GM12878 (cell line): ENCODE data around the gene SPHK1. TPM values are rescaled to one million over a fixed set of nuclear protein-coding genes. Genes with fewer than 3 reads are reported as not detected.

Source experiments
- ATAC-seq: fragments of 200-7000 bp; cut with Tn5 transposase; 3 replicates; pipeline ENCODE4 v1.9.1; 2020; ENCODE audit warnings: mild to moderate bottlenecking, moderate library complexity
- BruUV-seq: library from RNA; stranded (reverse); fragments of 400-500 nt; replicated peaks from 2 replicates; lab custom pipeline; 2021; lab: Mats Ljungman, UMichigan
- CTCF ChIA-PET: fragments of 300-600 bp; sonication (Branson Sonifier 250); formaldehyde crosslinking; extraction: SDS; loops from one replicate; lab custom pipeline; 2021; ENCODE audit warnings: inconsistent platforms; lab: Yijun Ruan, JAX
- POLR2A ChIA-PET: fragments of 350-600 bp; formaldehyde crosslinking; extraction: SDS; loops from one replicate; lab custom pipeline; 2021; ENCODE audit warnings: inconsistent platforms; lab: Charles Lee
- RAD21 ChIA-PET: fragments of 300-600 bp; sonication (Branson Sonifier 250); formaldehyde crosslinking; loops from one replicate; lab custom pipeline; 2023; ENCODE audit warnings: antibody characterized with exemption; ENCODE audit not compliant: unreplicated experiment; lab: Charles Lee
- SMC1A ChIA-PET: fragments of 300-600 bp; sonication (Branson Sonifier 250); formaldehyde crosslinking; loops from one replicate; lab custom pipeline; 2023; ENCODE audit not compliant: unreplicated experiment, uncharacterized antibody; lab: Charles Lee
- DNase-seq: peaks from one replicate; pipeline ENCODE4 v3.0.0-alpha.2; 2011; ENCODE audit warnings: low read depth, low spot score
- FAIRE-seq: peaks from 3 replicates; lab custom pipeline; 2011; peaks lifted over from hg19 to GRCh38; lab: Jason Lieb, UNC
- H2AFZ ChIP-seq: 2 replicates; pipeline ENCODE4 v1.6.0; 2011; ENCODE audit warnings: low read depth, low read length, control low read depth; ENCODE audit not compliant: control insufficient read depth
- H3K27ac ChIP-seq: 2 replicates; pipeline ENCODE4 v1.5.1; 2011; ENCODE audit warnings: control low read depth; ENCODE audit not compliant: control insufficient read depth, insufficient read depth
- H3K27me3 ChIP-seq, 2 experiments: replicated peaks in 1 of 2; 2 replicates each; pipeline versions ENCODE4 v1.6.0 to v1.6.1; 2011; ENCODE audit warnings: low read length in 1 of 2; ENCODE audit not compliant: control insufficient read depth in 2 of 2, insufficient read depth in 2 of 2
- H3K36me3 ChIP-seq, 2 experiments: 2 replicates each; pipeline ENCODE4 v1.5.1; 2011; ENCODE audit warnings: low read length in 1 of 2; ENCODE audit not compliant: control insufficient read depth in 2 of 2, insufficient read depth in 2 of 2
- H3K4me1 ChIP-seq: 2 replicates; pipeline ENCODE4 v1.6.1; 2011; ENCODE audit warnings: mild to moderate bottlenecking, low read length, moderate library complexity, mixed read lengths; ENCODE audit not compliant: control insufficient read depth, insufficient read depth
- H3K4me2 ChIP-seq: 2 replicates; pipeline ENCODE4 v1.6.0; 2011; ENCODE audit warnings: control low read depth; ENCODE audit not compliant: control insufficient read depth, insufficient read depth
- H3K4me3 ChIP-seq: fragments of 200-600 bp; sonication (generic); 2 replicates; pipeline ENCODE4 v1.5.1; 2016
- H3K79me2 ChIP-seq: 2 replicates; pipeline ENCODE4 v1.6.0; 2011; ENCODE audit warnings: low read length; ENCODE audit not compliant: control insufficient read depth, insufficient read depth
- H3K9ac ChIP-seq: 2 replicates; pipeline ENCODE4 v1.8.0; 2011; ENCODE audit warnings: low read length, control low read depth, mixed read lengths; ENCODE audit not compliant: control insufficient read depth, insufficient read depth
- H3K9me3 ChIP-seq: replicated peaks from 3 replicates; pipeline ENCODE4 v1.5.1; 2011; ENCODE audit warnings: mild to moderate bottlenecking, low read length; ENCODE audit not compliant: control insufficient read depth, insufficient read depth
- H4K20me1 ChIP-seq: 2 replicates; pipeline ENCODE4 v1.6.0; 2011; ENCODE audit not compliant: control insufficient read depth, insufficient read depth
- CBX5 ChIP-seq: sonication (generic); IDR thresholded peaks from 2 replicates; pipeline ENCODE4 v1.6.1; 2016; ENCODE audit warnings: low read depth, moderate library complexity, mild to moderate bottlenecking, inconsistent platforms
- EP300 ChIP-seq, 2 experiments: fragments of 150-350 bp in 1 of 2; IDR thresholded peaks; 2 replicates each; pipeline ENCODE4 v1.6.1; 2011 to 2012; ENCODE audit warnings: low read depth in 2 of 2, low read length in 2 of 2, borderline replicate concordance in 1 of 2, improper control_type of control experiment in 1 of 2, inconsistent platforms in 1 of 2; ENCODE audit not compliant: control insufficient read depth in 1 of 2
- FOS ChIP-seq: IDR thresholded peaks from 3 replicates; pipeline ENCODE4 v1.6.1; 2011; ENCODE audit warnings: borderline replicate concordance; ENCODE audit not compliant: insufficient read length; ENCODE audit errors: extremely low read depth
- HDGF ChIP-seq: fragments of 450-650 bp; IDR thresholded peaks from 2 replicates; pipeline ENCODE4 v1.6.1; 2016; ENCODE audit warnings: antibody characterized with exemption
- KDM1A ChIP-seq: fragments of 200-600 bp; sonication (generic); IDR thresholded peaks from 2 replicates; pipeline ENCODE4 v1.6.1; 2016; ENCODE audit warnings: borderline replicate concordance
- NFIC ChIP-seq: IDR thresholded peaks from 2 replicates; pipeline ENCODE4 v1.6.1; 2012; ENCODE audit warnings: low read depth, mild to moderate bottlenecking, inconsistent platforms, low read length, moderate library complexity
- NR2F1 ChIP-seq: fragments of 450-650 bp; conservative IDR thresholded peaks from 2 replicates; pipeline ENCODE4 v1.6.1; 2017; ENCODE audit warnings: mild to moderate bottlenecking
- RAD51 ChIP-seq: fragments of 450-650 bp; IDR thresholded peaks from 2 replicates; pipeline ENCODE4 v1.6.1; 2016; ENCODE audit warnings: moderate library complexity, mild to moderate bottlenecking, inconsistent platforms
- TAF1 ChIP-seq: IDR thresholded peaks from 2 replicates; pipeline ENCODE4 v1.6.1; 2011; ENCODE audit warnings: mild to moderate bottlenecking, low read depth, low read length, borderline replicate concordance
- WGBS: methylation state at CpG from one replicate; pipeline ENCODE4 v1.1.6; 2016; ENCODE audit warnings: low lambda C conversion rate; ENCODE audit not compliant: insufficient replicate concordance, insufficient coverage; ENCODE audit errors: missing lambda C conversion rate; 5-methylcytosine and 5-hydroxymethylcytosine counted together
- in situ Hi-C: fragments of 300-500 bp; cut with MboI; formaldehyde crosslinking; loops from 9 replicates; pipeline ENCODE4 v1.14.3; 2018; ENCODE audit warnings: mixed read lengths
- intact Hi-C: fragments of 100-400 bp; cut with micrococcal nuclease; formaldehyde crosslinking; loops from one replicate; pipeline ENCODE4 v1.14.2; 2022; ENCODE audit not compliant: unreplicated experiment
- polyA plus RNA-seq, 11 experiments: library from polyadenylated mRNA; depleted of rRNA in 4 of 11; unstranded in 6 of 11; stranded (reverse) in 5 of 11; fragments of >200 nt; fragmentation: Nextera tagmentation in 4 of 11; fragmentation: Illumina TruSeq in 1 of 11; extraction: Ambion mirVana in 4 of 11; extraction: Trizol in 1 of 11; gene quantifications; 1 replicate in 1 of 11; 2 replicates in 10 of 11; pipeline versions ENCODE4 v1.2.1 to v1.2.3, GENCODE V29; 2011 to 2016; ENCODE audit warnings: inconsistent platforms in 2 of 11, missing spikeins in 2 of 11, low read depth in 1 of 11
- total RNA-seq, 4 experiments: library from RNA; depleted of rRNA in 3 of 4; stranded (reverse); fragments of >200 nt in 3 of 4; fragmentation: Illumina TruSeq in 1 of 4; extraction: Trizol in 1 of 4; gene quantifications; 2 replicates each; pipeline versions ENCODE4 v1.2.1 to v1.2.3, GENCODE V29; 2013 to 2021
- TF ChIP-seq, protein P1 (sequence below): fragments of 450-650 bp; IDR thresholded peaks from 2 replicates; pipeline ENCODE4 v1.6.1; 2017; ENCODE audit warnings: antibody characterized with exemption, mild to moderate bottlenecking, moderate library complexity
- TF ChIP-seq, protein P2 (sequence below): IDR thresholded peaks from 2 replicates; pipeline ENCODE4 v1.6.1; 2011; ENCODE audit warnings: low read depth, low read length, improper control_type of control experiment, borderline replicate concordance

Gene SPHK1
- total and polyA plus RNA-seq, 10 of the 15 experiments (the other 5 are each of a cell fraction or from before 2014, with no cell fraction given), result 0.09 to 1.1 (median 0.36) TPM; not detected in 2

DNA sequence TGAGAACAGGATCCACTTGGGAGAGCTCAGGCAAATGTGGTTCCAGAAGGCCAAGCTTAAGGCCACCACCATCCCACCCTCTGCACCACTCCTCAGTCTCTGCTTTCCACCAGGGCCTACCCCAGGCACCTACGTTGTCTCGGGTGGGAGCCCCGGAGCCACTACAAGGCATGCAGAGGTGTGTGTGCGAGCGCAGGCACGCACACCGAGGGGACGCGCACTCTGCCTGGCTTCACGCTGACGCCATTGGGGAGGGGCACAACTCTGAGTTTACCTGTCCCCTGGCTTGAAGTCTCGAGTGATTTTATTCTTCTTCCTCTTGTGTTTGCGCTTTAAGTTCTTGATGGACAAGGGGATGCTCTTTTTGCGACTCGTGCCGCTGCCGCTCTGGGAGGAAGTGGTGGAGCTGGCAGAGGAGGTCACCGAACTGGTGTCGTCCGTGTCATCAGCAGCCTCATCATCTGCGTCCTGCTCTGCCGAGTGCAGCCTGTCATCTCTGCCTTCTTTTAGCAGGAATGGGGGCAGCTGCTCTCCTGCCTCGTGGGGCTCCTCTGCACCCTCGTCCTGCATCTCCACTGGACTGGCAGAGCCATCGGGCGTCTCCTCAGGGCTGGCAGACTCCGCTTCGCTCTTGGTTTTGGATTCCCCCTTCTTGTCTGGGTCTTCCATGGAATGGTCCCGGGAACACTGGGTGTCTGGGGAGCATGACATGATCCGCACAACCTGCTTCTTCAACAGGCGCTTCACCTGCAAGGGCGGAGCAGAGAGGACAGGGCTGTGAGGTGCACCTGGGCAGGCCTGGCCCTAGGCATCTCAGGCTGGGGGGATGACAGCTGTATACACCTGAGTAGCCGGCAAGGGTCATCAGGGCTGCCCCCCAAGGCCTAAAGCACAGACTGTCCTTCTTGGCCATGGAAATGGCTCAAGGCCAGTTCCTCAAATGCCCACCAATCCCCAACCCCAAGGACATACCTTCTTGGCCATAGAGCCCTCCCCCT is 15.1 kb downstream of the SPHK1 start:
- no peak for DNase-seq
- POLR2A ChIA-PET, result no interaction called here
- RAD21 ChIA-PET, result interaction anchor here (1.0 to 4.3 kb wide), 6 partner anchors 10 to 98 kb away, joined by 4 to 37 read pairs (median 5); partner anchors contain the start of gene PRPSAP1
- FAIRE-seq, result no peak
- Histone ChIP-seq H3K36me3 (peaks cover 30 to 59% of the 10 kb centered on the region in 2 experiments), H3K4me3 (no peak overlapping the region), H3K27me3 (no peaks in the 10 kb centered on the region), H3K9me3 (no peaks in the 10 kb centered on the region), H3K4me2 (no peak overlapping the region), H2AFZ (no peak overlapping the region), H3K27ac (no peak overlapping the region), H3K4me1 (no peaks in the 10 kb centered on the region), H3K9ac (no peak overlapping the region), H4K20me1 (no peaks in the 10 kb centered on the region), H3K79me2 (no peaks in the 10 kb centered on the region)
- in situ Hi-C loops, result loop anchor here (5.0 kb wide), 1 partner anchor 97 kb away; no protein-coding TSS in a partner anchor
- ATAC-seq, result no peak
- TF ChIP-seq NR2F1 (no peak), EP300 (IDR thresholded peaks at IDR 0.05; ENCODE audit: borderline replicate concordance in 1 of 2, control insufficient read depth in 1 of 2, low read depth in 2 of 2, low read length in 2 of 2) (no peak), CBX5 (no peak), FOS (no peak), TAF1 (no peak), HDGF (no peak), KDM1A (no peak), NFIC (no peak), RAD51 (no peak)
- TF ChIP-seq, protein P1, sequence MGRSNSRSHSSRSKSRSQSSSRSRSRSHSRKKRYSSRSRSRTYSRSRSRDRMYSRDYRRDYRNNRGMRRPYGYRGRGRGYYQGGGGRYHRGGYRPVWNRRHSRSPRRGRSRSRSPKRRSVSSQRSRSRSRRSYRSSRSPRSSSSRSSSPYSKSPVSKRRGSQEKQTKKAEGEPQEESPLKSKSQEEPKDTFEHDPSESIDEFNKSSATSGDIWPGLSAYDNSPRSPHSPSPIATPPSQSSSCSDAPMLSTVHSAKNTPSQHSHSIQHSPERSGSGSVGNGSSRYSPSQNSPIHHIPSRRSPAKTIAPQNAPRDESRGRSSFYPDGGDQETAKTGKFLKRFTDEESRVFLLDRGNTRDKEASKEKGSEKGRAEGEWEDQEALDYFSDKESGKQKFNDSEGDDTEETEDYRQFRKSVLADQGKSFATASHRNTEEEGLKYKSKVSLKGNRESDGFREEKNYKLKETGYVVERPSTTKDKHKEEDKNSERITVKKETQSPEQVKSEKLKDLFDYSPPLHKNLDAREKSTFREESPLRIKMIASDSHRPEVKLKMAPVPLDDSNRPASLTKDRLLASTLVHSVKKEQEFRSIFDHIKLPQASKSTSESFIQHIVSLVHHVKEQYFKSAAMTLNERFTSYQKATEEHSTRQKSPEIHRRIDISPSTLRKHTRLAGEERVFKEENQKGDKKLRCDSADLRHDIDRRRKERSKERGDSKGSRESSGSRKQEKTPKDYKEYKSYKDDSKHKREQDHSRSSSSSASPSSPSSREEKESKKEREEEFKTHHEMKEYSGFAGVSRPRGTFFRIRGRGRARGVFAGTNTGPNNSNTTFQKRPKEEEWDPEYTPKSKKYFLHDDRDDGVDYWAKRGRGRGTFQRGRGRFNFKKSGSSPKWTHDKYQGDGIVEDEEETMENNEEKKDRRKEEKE, result no peak
- TF ChIP-seq, protein P2, sequence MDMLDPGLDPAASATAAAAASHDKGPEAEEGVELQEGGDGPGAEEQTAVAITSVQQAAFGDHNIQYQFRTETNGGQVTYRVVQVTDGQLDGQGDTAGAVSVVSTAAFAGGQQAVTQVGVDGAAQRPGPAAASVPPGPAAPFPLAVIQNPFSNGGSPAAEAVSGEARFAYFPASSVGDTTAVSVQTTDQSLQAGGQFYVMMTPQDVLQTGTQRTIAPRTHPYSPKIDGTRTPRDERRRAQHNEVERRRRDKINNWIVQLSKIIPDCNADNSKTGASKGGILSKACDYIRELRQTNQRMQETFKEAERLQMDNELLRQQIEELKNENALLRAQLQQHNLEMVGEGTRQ, result no peak
- SMC1A ChIA-PET, result no interaction called here
- WGBS, result 94% methylated on average over 33 of the region's 33 CpGs
- TSS peak; percentile 45 for BruUV-seq
- CTCF ChIA-PET, result interaction anchor here (1.1 to 5.3 kb wide), 19 partner anchors 9 to 389 kb away, joined by 3 to 135 read pairs (median 7); partner anchors contain the start of genes QRICH2, SPHK1 and UBE2O
- intact Hi-C loops, result no loop called here
